ENCODE results near the gene PNKP. TPM values are rescaled to one million over a fixed set of nuclear protein-coding genes. Genes with fewer than 3 reads are reported as not detected.
A peak's percentile ranks its signal among the peaks of the same experiment; 100 is the strongest.

PNKP gene
- total and polyA plus RNA-seq, 2 of the 8 experiments (the other 6 are each of a cell fraction or from before 2014, with no cell fraction given), result 45.8 to 105 TPM

GRCh38 chr19:49851456-49852259 lies 15.7 kb downstream of the PNKP start (continued):
- no peak for TF ChIP-seq SP1 (IDR thresholded peaks at IDR 0.05; ENCODE audit: low read depth, low read length)
- TF ChIP-seq BRCA1 (IDR thresholded peaks at IDR 0.05; ENCODE audit: low read depth, low read length), result no peak
- no peak for TF ChIP-seq EZH2 (IDR thresholded peaks at IDR 0.05; ENCODE audit: low read depth, low read length, severe bottlenecking)
- peak; percentile 41 for TF ChIP-seq ASH2L (IDR thresholded peaks at IDR 0.05; ENCODE audit: low read length)
- no peak for TF ChIP-seq KDM4A (IDR thresholded peaks at IDR 0.05; ENCODE audit: low read depth, low read length, severe bottlenecking)
- no peak for TF ChIP-seq SIX5 (IDR thresholded peaks at IDR 0.05; ENCODE audit: low read depth, low read length)
- TF ChIP-seq FOSL1 (IDR thresholded peaks at IDR 0.05; ENCODE audit: insufficient read depth, low read depth, low read length), result no peak
- TF ChIP-seq YY1 (IDR thresholded peaks at IDR 0.05; ENCODE audit: low read depth, low read length), result no peak

Data from H1 (cell line).